ENCODE results near the gene FAM124A. TPM values are rescaled to one million over a fixed set of nuclear protein-coding genes. Genes with fewer than 3 reads are reported as not detected.

Gene FAM124A
- total and polyA plus RNA-seq, 7 donors: 0.23 to 18.3 (median 11.7) TPM

DNA sequence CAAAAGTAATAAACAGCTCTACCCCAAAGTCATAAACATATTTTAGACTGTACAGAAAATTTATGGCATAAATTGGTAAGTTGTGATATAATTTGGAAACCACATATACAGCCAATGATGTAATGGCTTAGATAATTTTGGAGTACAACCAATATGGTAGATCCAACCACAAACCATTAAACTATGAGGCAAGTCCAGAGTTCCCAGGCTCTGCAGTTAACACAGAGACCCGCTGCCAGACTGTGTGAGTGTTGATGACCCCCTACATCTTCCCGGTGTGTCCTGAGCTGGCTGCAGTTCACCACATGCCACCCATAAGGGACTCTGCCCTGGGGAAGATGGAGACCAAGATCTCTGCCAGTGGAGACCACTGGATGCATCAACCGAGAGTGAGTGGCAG lies 107.4 kb downstream of the FAM124A start:
- WGBS, 2 donors: 91 to 93% methylated on average over 3 of the region's 3 CpGs
- intact Hi-C loops (cut with DNase I): no loop called here

GRCh38 chr13:51330791-51331190 lies 108.6 kb downstream of the FAM124A start:
- H3K36me3 ChIP-seq: no peaks in the 10 kb centered on the region
- H3K27me3 ChIP-seq: no peaks in the 10 kb centered on the region
- no peaks in the 10 kb centered on the region for H3K9me3 ChIP-seq
- no peak for DNase-seq
- no peaks in the 10 kb centered on the region for H3K4me1 ChIP-seq
- WGBS, 2 donors: 48 to 84% methylated on average over 3 of the region's 3 CpGs
- H3K27ac ChIP-seq: no peak overlapping the region
- no peak overlapping the region for H3K4me3 ChIP-seq
- TF ChIP-seq, protein P1, sequence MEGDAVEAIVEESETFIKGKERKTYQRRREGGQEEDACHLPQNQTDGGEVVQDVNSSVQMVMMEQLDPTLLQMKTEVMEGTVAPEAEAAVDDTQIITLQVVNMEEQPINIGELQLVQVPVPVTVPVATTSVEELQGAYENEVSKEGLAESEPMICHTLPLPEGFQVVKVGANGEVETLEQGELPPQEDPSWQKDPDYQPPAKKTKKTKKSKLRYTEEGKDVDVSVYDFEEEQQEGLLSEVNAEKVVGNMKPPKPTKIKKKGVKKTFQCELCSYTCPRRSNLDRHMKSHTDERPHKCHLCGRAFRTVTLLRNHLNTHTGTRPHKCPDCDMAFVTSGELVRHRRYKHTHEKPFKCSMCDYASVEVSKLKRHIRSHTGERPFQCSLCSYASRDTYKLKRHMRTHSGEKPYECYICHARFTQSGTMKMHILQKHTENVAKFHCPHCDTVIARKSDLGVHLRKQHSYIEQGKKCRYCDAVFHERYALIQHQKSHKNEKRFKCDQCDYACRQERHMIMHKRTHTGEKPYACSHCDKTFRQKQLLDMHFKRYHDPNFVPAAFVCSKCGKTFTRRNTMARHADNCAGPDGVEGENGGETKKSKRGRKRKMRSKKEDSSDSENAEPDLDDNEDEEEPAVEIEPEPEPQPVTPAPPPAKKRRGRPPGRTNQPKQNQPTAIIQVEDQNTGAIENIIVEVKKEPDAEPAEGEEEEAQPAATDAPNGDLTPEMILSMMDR (IDR thresholded peaks at IDR 0.05): no peak
- TF ChIP-seq EP300 (IDR thresholded peaks at IDR 0.05): no peak
- TF ChIP-seq POLR2A (IDR thresholded peaks at IDR 0.05): no peak
- no peak for TF ChIP-seq POLR2AphosphoS5 (IDR thresholded peaks at IDR 0.05)
- intact Hi-C loops (cut with DNase I): no loop called here

More for the DNA sequence above, 107.4 kb downstream of the FAM124A start:
- Histone ChIP-seq H3K4me3 (no peak overlapping the region), H3K27ac (no peak overlapping the region), H3K27me3 (no peaks in the 10 kb centered on the region), H3K4me1 (no peaks in the 10 kb centered on the region), H3K9me3 (no peaks in the 10 kb centered on the region), H3K36me3 (no peaks in the 10 kb centered on the region)
- no peak for TF ChIP-seq POLR2A (IDR thresholded peaks at IDR 0.05)
- TF ChIP-seq, protein P1 (IDR thresholded peaks at IDR 0.05): no peak
- TF ChIP-seq EP300 (IDR thresholded peaks at IDR 0.05): no peak
- no peak for TF ChIP-seq POLR2AphosphoS5 (IDR thresholded peaks at IDR 0.05)
- DNase-seq: no peak

DNA sequence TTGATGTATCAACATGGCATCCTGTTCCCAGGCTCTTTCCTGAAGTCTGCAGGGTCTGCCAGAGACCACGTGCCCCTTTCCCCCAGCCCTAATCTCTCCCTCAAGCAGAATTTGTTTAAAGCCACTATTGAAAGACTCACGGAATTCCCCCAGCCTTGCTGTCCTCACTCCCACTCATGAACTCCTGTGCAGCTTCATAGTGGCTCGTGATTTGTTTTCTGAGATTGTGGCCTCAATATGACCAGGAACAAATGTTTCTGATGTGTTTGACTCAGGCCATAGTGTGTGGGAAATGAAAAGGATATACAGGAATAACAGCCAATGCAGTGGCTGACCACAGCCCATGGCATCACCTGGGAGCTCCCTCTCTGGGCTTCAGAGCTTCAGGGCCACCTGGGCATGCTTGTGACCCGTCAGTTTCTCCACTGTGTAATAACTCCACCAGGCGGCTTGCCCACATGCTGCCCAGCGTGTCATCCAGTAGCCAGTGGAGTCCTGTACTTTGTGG lies 109.2 kb downstream of the FAM124A start:
- no peak for DNase-seq

DNA sequence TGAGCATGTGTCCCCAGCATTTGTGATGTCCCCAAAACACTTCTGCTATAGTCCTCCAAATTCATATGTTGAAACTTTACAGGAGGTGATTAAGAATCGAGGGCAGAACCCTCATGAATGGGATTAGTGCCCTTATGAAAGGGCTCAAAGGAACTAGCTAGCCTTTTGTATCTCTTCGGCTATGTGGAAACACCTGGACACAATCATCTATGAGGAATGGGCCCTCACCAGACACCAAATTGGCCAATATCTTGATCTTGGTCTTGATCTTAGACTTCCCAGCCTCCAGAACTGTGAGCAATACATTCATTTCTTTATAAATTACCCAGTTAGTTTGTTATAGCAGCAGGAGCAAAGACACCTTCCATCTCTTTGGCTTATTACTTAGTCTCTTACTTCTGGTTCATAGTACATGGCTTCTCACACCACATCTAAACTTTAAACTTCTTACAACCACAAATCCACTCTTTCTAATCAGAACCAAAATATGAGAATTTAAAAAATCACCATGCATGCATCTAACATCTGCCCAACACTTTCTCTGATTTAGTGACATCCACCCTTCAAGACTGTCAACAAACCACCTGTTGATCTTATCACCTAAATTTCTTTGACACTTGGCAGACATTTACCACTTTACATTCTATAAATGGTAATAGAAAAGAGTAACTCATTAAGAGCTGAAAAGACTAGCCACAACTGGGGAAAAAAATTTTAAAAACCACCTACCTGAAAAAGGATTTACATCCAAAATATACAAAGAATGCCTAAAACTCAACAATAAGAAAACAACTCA lies 110.6 kb downstream of the FAM124A start:
- Histone ChIP-seq H3K4me3 (no peak overlapping the region), H3K9me3 (no peaks in the 10 kb centered on the region), H3K4me1 (no peaks in the 10 kb centered on the region), H3K27ac (no peak overlapping the region), H3K36me3 (no peaks in the 10 kb centered on the region), H3K27me3 (no peaks in the 10 kb centered on the region)
- intact Hi-C loops (cut with DNase I): no loop called here
- 84 to 85% methylated on average over 2 of the region's 2 CpGs for WGBS, 2 donors
- DNase-seq: no peak
- TF ChIP-seq POLR2AphosphoS5 (IDR thresholded peaks at IDR 0.05) (no peak), EP300 (IDR thresholded peaks at IDR 0.05) (no peak), POLR2A (IDR thresholded peaks at IDR 0.05) (no peak)
- TF ChIP-seq, protein P1 (IDR thresholded peaks at IDR 0.05): no peak

More for the DNA sequence above, 109.2 kb downstream of the FAM124A start:
- Histone ChIP-seq H3K36me3 (no peaks in the 10 kb centered on the region), H3K4me3 (no peak overlapping the region), H3K9me3 (no peaks in the 10 kb centered on the region), H3K4me1 (no peaks in the 10 kb centered on the region), H3K27me3 (no peaks in the 10 kb centered on the region), H3K27ac (no peak overlapping the region)
- TF ChIP-seq, protein P1 (IDR thresholded peaks at IDR 0.05): no peak
- intact Hi-C loops (cut with DNase I): no loop called here
- 62 to 81% methylated on average over 6 of the region's 6 CpGs for WGBS, 2 donors
